Neuronal stem cell (in vitro differentiated cells): ENCODE measurements around the gene RBMX.
"Not testable (repeated sequence)": the region's sequence is repeated elsewhere in the genome, so short reads cannot be mapped to it uniquely, and the experiment has no call there.

Experiments
- DNase-seq: peaks from one replicate; pipeline ENCODE4 v3.0.0-alpha.2; 2013; ENCODE audit warnings: low spot score
- H2AFZ ChIP-seq: one replicate; pipeline ENCODE4 v1.6.1; 2013; ENCODE audit warnings: mild to moderate bottlenecking, low read length, inconsistent platforms
- H2AK5ac ChIP-seq: 2 replicates; pipeline ENCODE4 v1.6.1; 2013; ENCODE audit warnings: low read depth, mild to moderate bottlenecking, inconsistent platforms, low read length, moderate library complexity, mixed read lengths
- H2BK120ac ChIP-seq: 2 replicates; pipeline ENCODE4 v1.6.1; 2013; ENCODE audit warnings: low read depth, mild to moderate bottlenecking, inconsistent platforms, low read length, moderate library complexity, mixed read lengths
- H2BK12ac ChIP-seq: one replicate; pipeline ENCODE4 v1.6.1; 2013; ENCODE audit warnings: low read length, inconsistent platforms
- H2BK15ac ChIP-seq: 2 replicates; pipeline ENCODE4 v1.6.1; 2013; ENCODE audit warnings: mild to moderate bottlenecking, low read length, inconsistent platforms, mixed read lengths
- H2BK5ac ChIP-seq: one replicate; pipeline ENCODE4 v1.6.1; 2013; ENCODE audit warnings: inconsistent platforms, mild to moderate bottlenecking, low read length, moderate library complexity
- H3K14ac ChIP-seq: one replicate; pipeline ENCODE4 v1.6.1; 2013; ENCODE audit warnings: low read length, inconsistent platforms
- H3K18ac ChIP-seq: 2 replicates; pipeline ENCODE4 v1.6.1; 2013; ENCODE audit warnings: low read length, inconsistent platforms
- H3K23ac ChIP-seq: 2 replicates; pipeline ENCODE4 v1.6.1; 2013; ENCODE audit warnings: low read depth, mild to moderate bottlenecking, mixed read lengths, low read length, inconsistent platforms; ENCODE audit not compliant: poor library complexity
- H3K27ac ChIP-seq: replicated peaks from 3 replicates; pipeline ENCODE4 v1.5.1; 2013; ENCODE audit warnings: low read length, inconsistent platforms
- H3K27me3 ChIP-seq, 3 experiments: 2 replicates each; pipeline ENCODE4 v1.6.1; 2013; ENCODE audit warnings: low read length in 3 of 3, mild to moderate bottlenecking in 2 of 3, inconsistent platforms in 1 of 3, low read depth in 1 of 3, mixed read lengths in 1 of 3, moderate library complexity in 1 of 3; ENCODE audit not compliant: control insufficient read depth in 3 of 3, insufficient read depth in 3 of 3
- H3K36me3 ChIP-seq, 2 donors: replicated peaks in 1 of 2; 2 replicates each; pipeline ENCODE4 v1.6.1; 2013; ENCODE audit warnings: low read length in 2 of 2; ENCODE audit not compliant: control insufficient read depth in 2 of 2, insufficient read depth in 2 of 2
- H3K4ac ChIP-seq: 2 replicates; pipeline ENCODE4 v1.6.1; 2013; ENCODE audit warnings: inconsistent platforms, mild to moderate bottlenecking, low read length, moderate library complexity
- H3K4me1 ChIP-seq, 2 donors: 1 replicate in 1 of 2; 2 replicates in 1 of 2; pipeline ENCODE4 v1.6.1; 2013; ENCODE audit warnings: low read length in 2 of 2, low read depth in 1 of 2; ENCODE audit not compliant: control insufficient read depth in 2 of 2, insufficient read depth in 1 of 2
- H3K4me2 ChIP-seq: one replicate; pipeline ENCODE4 v1.6.1; 2013; ENCODE audit warnings: mild to moderate bottlenecking, low read length, inconsistent platforms; ENCODE audit not compliant: insufficient read depth, poor library complexity, severe bottlenecking
- H3K4me3 ChIP-seq, 2 donors: 2 replicates each; pipeline ENCODE4 v1.5.1; 2013; ENCODE audit warnings: low read length in 2 of 2, mild to moderate bottlenecking in 2 of 2, inconsistent platforms in 1 of 2, moderate library complexity in 1 of 2
- H3K79me1 ChIP-seq: one replicate; pipeline ENCODE4 v1.6.1; 2013; ENCODE audit warnings: low read depth, mild to moderate bottlenecking, inconsistent platforms, low read length, moderate library complexity
- H3K9ac ChIP-seq: one replicate; pipeline ENCODE4 v1.6.1; 2013; ENCODE audit warnings: mild to moderate bottlenecking, low read depth, low read length, inconsistent platforms; ENCODE audit not compliant: poor library complexity
- H3K9me3 ChIP-seq, 2 donors: replicated peaks in 1 of 2; 2 replicates each; pipeline versions ENCODE3 to v1.6.1; 2013; ENCODE audit warnings: low read length in 2 of 2, mild to moderate bottlenecking in 2 of 2, inconsistent platforms in 1 of 2, low read depth in 1 of 2, mixed read lengths in 1 of 2, moderate library complexity in 1 of 2; ENCODE audit not compliant: control insufficient read depth in 2 of 2, insufficient read depth in 1 of 2
- H4K8ac ChIP-seq: one replicate; pipeline ENCODE4 v1.6.1; 2013; ENCODE audit warnings: low read depth, mild to moderate bottlenecking, inconsistent platforms, low read length, moderate library complexity
- H4K91ac ChIP-seq: one replicate; pipeline ENCODE4 v1.6.1; 2013; ENCODE audit warnings: low read length, low read depth, mild to moderate bottlenecking, inconsistent platforms; ENCODE audit not compliant: poor library complexity
- WGBS, 2 donors: extraction: QIAGEN DNeasy Blood & Tissue Kit; methylation state at CpG; one replicate each; pipeline ENCODE4 v1.1.7; 2013; ENCODE audit warnings: missing lambda C conversion rate in 2 of 2, mixed read lengths in 1 of 2; ENCODE audit not compliant: insufficient read length in 2 of 2, insufficient replicate concordance in 1 of 2; ENCODE audit errors: extremely low coverage in 2 of 2; 5-methylcytosine and 5-hydroxymethylcytosine counted together

The RBMX gene

DNA sequence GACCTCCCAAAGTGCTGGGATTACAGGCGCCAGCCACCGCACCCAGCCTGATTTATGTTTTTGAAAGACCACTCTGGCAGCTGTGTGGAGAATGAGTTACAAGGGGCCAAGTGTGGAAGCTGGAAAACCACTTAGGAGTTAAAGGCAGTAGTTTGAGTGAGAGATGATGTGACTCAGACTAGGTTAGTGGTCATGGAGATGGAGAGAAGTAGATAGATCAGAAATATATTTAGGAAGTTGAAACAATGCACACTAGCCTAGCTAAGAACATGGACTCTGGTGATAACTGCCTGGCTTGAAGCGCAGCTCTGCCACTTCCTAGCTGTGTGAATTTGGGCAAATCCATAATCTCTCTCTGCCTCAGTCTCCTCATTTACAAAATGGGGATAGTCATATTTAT, 11.9 kb upstream of the RBMX start:
- H3K9me3 ChIP-seq = no peaks in the 10 kb centered on the region

DNA sequence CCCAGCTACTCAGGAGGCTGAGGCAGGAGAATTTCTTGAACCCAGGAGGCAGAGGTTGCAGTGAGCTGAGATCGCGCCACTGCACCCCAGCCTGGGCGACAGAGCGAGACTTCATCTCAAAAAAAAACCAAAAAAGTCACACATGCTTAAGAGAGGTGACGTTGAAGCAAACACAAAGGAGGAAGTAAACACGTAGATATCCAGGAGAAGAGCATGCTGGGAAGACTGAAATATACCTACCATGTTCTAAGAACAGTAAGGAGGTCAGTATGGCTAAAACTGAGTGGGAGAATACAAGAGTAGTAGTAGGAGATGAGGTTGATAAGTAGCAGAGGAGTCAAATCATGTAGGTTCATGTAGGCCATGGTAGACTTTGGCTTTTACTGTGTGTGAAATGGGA, 10.1 kb upstream of the RBMX start:
- H4K91ac ChIP-seq, H3K36me3 ChIP-seq, H3K9ac ChIP-seq, H3K27ac ChIP-seq, DNase-seq, H3K4ac ChIP-seq, H3K14ac ChIP-seq, H2BK15ac ChIP-seq, H3K9me3 ChIP-seq, H2AK5ac ChIP-seq, H3K4me1 ChIP-seq, H2BK5ac ChIP-seq, H3K23ac ChIP-seq, H2BK12ac ChIP-seq, H3K79me1 ChIP-seq, H3K18ac ChIP-seq, H2BK120ac ChIP-seq, H3K27me3 ChIP-seq, H2AFZ ChIP-seq, H3K4me3 ChIP-seq, H4K8ac ChIP-seq, H3K4me2 ChIP-seq: not testable (repeated sequence)
- WGBS, 2 donors = no CpG with 5 or more reads among the region's 6 CpGs

More for the DNA sequence above, 11.9 kb upstream of the RBMX start:
- Histone ChIP-seq H2BK15ac (no peak overlapping the region), H2BK12ac (no peak overlapping the region), H3K23ac (no peak overlapping the region), H3K27me3 (no peaks in the 10 kb centered on the region), H2BK120ac (no peak overlapping the region), H3K4ac (no peak overlapping the region), H3K14ac (no peak overlapping the region), H3K4me2 (no peak overlapping the region), H3K36me3 (no peaks in the 10 kb centered on the region), H3K9ac (no peak overlapping the region), H3K4me3 (no peak overlapping the region), H2AFZ (no peak overlapping the region), H3K18ac (no peak overlapping the region), H2AK5ac (no peak overlapping the region), H2BK5ac (no peak overlapping the region), H3K4me1 (no peaks in the 10 kb centered on the region), H4K91ac (no peak overlapping the region), H3K27ac (no peak overlapping the region), H4K8ac (no peak overlapping the region), H3K79me1 (no peaks in the 10 kb centered on the region)
- no CpG with 5 or more reads among the region's 3 CpGs for WGBS, 2 donors
- DNase-seq = no peak

DNA sequence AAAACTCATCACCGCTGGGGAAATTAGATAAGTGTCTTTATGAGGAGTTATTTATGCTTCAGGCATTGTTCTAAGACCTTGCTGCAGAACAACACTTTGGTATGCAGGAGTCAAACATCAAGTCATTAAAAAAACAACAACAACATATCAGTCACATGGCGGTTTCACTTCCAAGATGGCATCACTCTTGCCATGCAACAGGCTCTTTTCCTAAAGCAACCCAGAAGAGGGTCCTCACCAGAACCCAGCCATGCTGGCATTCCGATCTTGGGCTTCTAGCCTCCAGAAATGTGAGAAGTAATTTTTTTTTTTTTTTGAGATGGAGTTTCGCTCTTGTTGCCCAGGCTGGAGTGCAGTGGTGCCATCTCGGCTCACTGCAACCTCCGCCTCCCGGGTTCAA, 8.7 kb upstream of the RBMX start:
- WGBS, 2 donors = no CpG with 5 or more reads among the region's 7 CpGs
- no peak overlapping the region for H2BK15ac ChIP-seq
- H2BK5ac ChIP-seq = no peak overlapping the region
- no peaks in the 10 kb centered on the region for H3K36me3 ChIP-seq
- no peak overlapping the region for H2AK5ac ChIP-seq
- DNase-seq = no peak
- H3K4ac ChIP-seq = no peak overlapping the region
- no peak overlapping the region for H2BK12ac ChIP-seq
- no peak overlapping the region for H2BK120ac ChIP-seq
- no peak overlapping the region for H3K27ac ChIP-seq
- no peaks in the 10 kb centered on the region for H3K9me3 ChIP-seq
- no peak overlapping the region for H3K9ac ChIP-seq
- H4K91ac ChIP-seq = no peak overlapping the region
- H3K18ac ChIP-seq = no peak overlapping the region
- H3K4me2 ChIP-seq = no peak overlapping the region
- H3K14ac ChIP-seq = no peak overlapping the region
- no peaks in the 10 kb centered on the region for H3K79me1 ChIP-seq
- H4K8ac ChIP-seq = no peak overlapping the region
- no peaks in the 10 kb centered on the region for H3K27me3 ChIP-seq
- no peak overlapping the region for H3K23ac ChIP-seq
- no peak overlapping the region for H2AFZ ChIP-seq
- H3K4me1 ChIP-seq = no peaks in the 10 kb centered on the region
- no peak overlapping the region for H3K4me3 ChIP-seq

DNA sequence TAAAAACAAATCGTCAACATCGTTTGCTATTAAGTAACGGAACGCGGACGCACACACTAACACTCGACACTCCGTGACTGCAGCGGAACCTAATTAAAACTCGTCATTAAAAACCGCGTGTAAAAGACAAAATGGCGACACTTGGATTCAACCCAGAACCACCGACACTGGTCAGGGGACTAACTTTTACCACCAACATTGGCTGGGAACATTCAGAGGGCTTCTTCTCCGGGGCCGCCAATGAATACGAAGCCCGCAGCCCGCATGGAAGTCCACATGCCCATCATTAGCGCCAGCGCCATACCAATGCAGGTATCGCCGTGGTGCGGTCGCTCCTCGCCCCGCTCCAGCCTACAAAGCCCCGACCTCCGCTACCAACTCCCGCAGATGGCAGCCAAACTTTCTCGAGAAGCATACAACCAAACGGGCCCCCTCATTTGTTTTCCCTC, 498 bp downstream of the RBMX start:
- H3K36me3 ChIP-seq = peaks cover 8 to 46% of the 10 kb centered on the region in 2 donors
- no peak overlapping the region for H2BK120ac ChIP-seq
- H3K9ac ChIP-seq = peak overlapping the region; percentile 88
- H3K27me3 ChIP-seq = no peaks in the 10 kb centered on the region
- H3K27ac ChIP-seq = no peak overlapping the region
- H3K4me3 ChIP-seq = peak overlapping the region; percentile 87 to 99
- no peaks in the 10 kb centered on the region for H3K79me1 ChIP-seq
- peak overlapping the region; percentile 66 for H2BK5ac ChIP-seq
- no peak for DNase-seq
- no peaks in the 10 kb centered on the region for H3K9me3 ChIP-seq
- peaks cover 0 to 4% of the 10 kb centered on the region in 2 donors for H3K4me1 ChIP-seq
- no peak overlapping the region for H2BK15ac ChIP-seq
- H4K8ac ChIP-seq = no peak overlapping the region
- H3K4me2 ChIP-seq = no peak overlapping the region
- WGBS, 2 donors = no CpG with 5 or more reads among the region's 32 CpGs
- peak overlapping the region; percentile 63 for H2AK5ac ChIP-seq
- no peak overlapping the region for H3K4ac ChIP-seq
- no peak overlapping the region for H2AFZ ChIP-seq
- no peak overlapping the region for H4K91ac ChIP-seq
- no peak overlapping the region for H3K23ac ChIP-seq
- no peak overlapping the region for H3K14ac ChIP-seq
- H3K18ac ChIP-seq = peak overlapping the region; percentile 94
- H2BK12ac ChIP-seq = no peak overlapping the region
